ENCODE results near the gene WASL. TPM values are rescaled to one million over a fixed set of nuclear protein-coding genes. Genes with fewer than 3 reads are reported as not detected.

The WASL gene
- total RNA-seq, 1 experiment from 2014 or later, result 32.1 TPM

- Histone ChIP-seq H3K36me3 (ENCODE audit: insufficient read depth, low read length, poor library complexity, severe bottlenecking) (no peaks in the 10 kb centered on the region), H3K27me3 (replicated peaks; ENCODE audit: insufficient read depth, low read depth, low read length, poor library complexity) (no peaks in the 10 kb centered on the region), H3K4me3 (ENCODE audit: low read depth, low read length, poor library complexity, severe bottlenecking) (no peak overlapping the region), H3K27ac (ENCODE audit: low read depth, low read length, poor library complexity, severe bottlenecking) (no peak overlapping the region), H3K4me1 (ENCODE audit: insufficient read depth, low read length, poor library complexity, severe bottlenecking) (peaks cover 20% of the 10 kb centered on the region), H3K9me3 (ENCODE audit: low read depth, low read length, poor library complexity, severe bottlenecking) (peaks cover 11% of the 10 kb centered on the region)
- no peak for DNase-seq (ENCODE audit: low spot score)
- intact Hi-C loops (cut with micrococcal nuclease; ENCODE audit: unreplicated experiment), result no loop called here
- CTCF ChIA-PET, result no interaction called here
- no TSS peak for BruUV-seq (replicated peaks)
- POLR2A ChIA-PET (ENCODE audit: low non-redundant PET), result no interaction called here
- no peak for TF ChIP-seq EZH2 (IDR thresholded peaks at IDR 0.05; ENCODE audit: borderline replicate concordance, low read depth, low read length, poor library complexity, severe bottlenecking)
- no peak for TF ChIP-seq CTCF (conservative IDR thresholded peaks at IDR 0.05; ENCODE audit: low read depth, low read length)
These were observed 19.6 kb downstream of the WASL start for GRCh38 chr7:123729218-123729578.

GRCh38 chr7:123727071-123727837 is 21.5 kb downstream of the WASL start:
- Histone ChIP-seq H3K9me3 (ENCODE audit: low read depth, low read length, poor library complexity, severe bottlenecking) (no peaks in the 10 kb centered on the region), H3K27me3 (replicated peaks; ENCODE audit: insufficient read depth, low read depth, low read length, poor library complexity) (no peaks in the 10 kb centered on the region), H3K4me1 (ENCODE audit: insufficient read depth, low read length, poor library complexity, severe bottlenecking) (peaks cover 32% of the 10 kb centered on the region), H3K36me3 (ENCODE audit: insufficient read depth, low read length, poor library complexity, severe bottlenecking) (no peaks in the 10 kb centered on the region), H3K4me3 (ENCODE audit: low read depth, low read length, poor library complexity, severe bottlenecking) (no peak overlapping the region), H3K27ac (ENCODE audit: low read depth, low read length, poor library complexity, severe bottlenecking) (no peak overlapping the region)
- intact Hi-C loops (cut with micrococcal nuclease; ENCODE audit: unreplicated experiment), result no loop called here
- CTCF ChIA-PET, result no interaction called here
- TF ChIP-seq EZH2 (IDR thresholded peaks at IDR 0.05; ENCODE audit: borderline replicate concordance, low read depth, low read length, poor library complexity, severe bottlenecking) (no peak), CTCF (conservative IDR thresholded peaks at IDR 0.05; ENCODE audit: low read depth, low read length) (no peak)
- POLR2A ChIA-PET (ENCODE audit: low non-redundant PET), result interaction anchor here (0.6 kb wide), 1 partner anchor 1001 kb away, joined by 3 read pairs; no protein-coding TSS in a partner anchor
- BruUV-seq (replicated peaks), result no TSS peak
- DNase-seq (ENCODE audit: low spot score), result no peak

- peak; percentile 62 for DNase-seq (ENCODE audit: low spot score)
- no peak for TF ChIP-seq CTCF (conservative IDR thresholded peaks at IDR 0.05; ENCODE audit: low read depth, low read length)
- TF ChIP-seq EZH2 (IDR thresholded peaks at IDR 0.05; ENCODE audit: borderline replicate concordance, low read depth, low read length, poor library complexity, severe bottlenecking), result no peak
- no peaks in the 10 kb centered on the region for H3K9me3 ChIP-seq (ENCODE audit: low read depth, low read length, poor library complexity, severe bottlenecking)
- peaks cover 32% of the 10 kb centered on the region for H3K4me1 ChIP-seq (ENCODE audit: insufficient read depth, low read length, poor library complexity, severe bottlenecking)
- POLR2A ChIA-PET (ENCODE audit: low non-redundant PET), result interaction anchor here (0.6 kb wide), 1 partner anchor 23 kb away, joined by 3 read pairs; the partner anchor contains the start of gene WASL
- intact Hi-C loops (cut with micrococcal nuclease; ENCODE audit: unreplicated experiment), result no loop called here
- H3K27ac ChIP-seq (ENCODE audit: low read depth, low read length, poor library complexity, severe bottlenecking), result no peak overlapping the region
- no peaks in the 10 kb centered on the region for H3K27me3 ChIP-seq (replicated peaks; ENCODE audit: insufficient read depth, low read depth, low read length, poor library complexity)
- H3K4me3 ChIP-seq (ENCODE audit: low read depth, low read length, poor library complexity, severe bottlenecking), result no peak overlapping the region
- CTCF ChIA-PET, result no interaction called here
- H3K36me3 ChIP-seq (ENCODE audit: insufficient read depth, low read length, poor library complexity, severe bottlenecking), result no peaks in the 10 kb centered on the region
- no TSS peak for BruUV-seq (replicated peaks)
These were observed 23.1 kb downstream of the WASL start for GRCh38 chr7:123725586-123726171.

Measured in A673 (cell line).